ENCODE data around the gene HOXB5. TPM values are rescaled to one million over a fixed set of nuclear protein-coding genes. Genes with fewer than 3 reads are reported as not detected.

The HOXB5 gene
- total and polyA plus RNA-seq, 2 of the 4 experiments (the other 2 are of a cell fraction), result 0.54 to 18.0 TPM

- H4K5ac ChIP-seq (ENCODE audit: low read depth, low read length), result peak overlapping the region; percentile 66
- BruUV-seq (replicated peaks), result no TSS peak
- H4K8ac ChIP-seq (ENCODE audit: low read depth in 2 of 2, low read length in 2 of 2), result peak overlapping the region; percentile 76 to 89
- peaks cover 33% of the 10 kb centered on the region for H3K36me3 ChIP-seq (ENCODE audit: control insufficient read depth, insufficient read depth, low read length)
- TF ChIP-seq RCOR1 (IDR thresholded peaks at IDR 0.05; ENCODE audit: insufficient replicate concordance, low read length), result no peak
- TF ChIP-seq MXI1 (IDR thresholded peaks at IDR 0.05; ENCODE audit: borderline replicate concordance, low read depth, low read length), result no peak
- peak overlapping the region; percentile 24 for H2AFZ ChIP-seq (replicated peaks; ENCODE audit: low read length, poor library complexity)
- H3K14ac ChIP-seq (replicated peaks; ENCODE audit: low read depth, low read length), result peak overlapping the region; percentile 83
- peak overlapping the region; percentile 91 for H3K23ac ChIP-seq (ENCODE audit: low read depth, low read length)
- no peak for ATAC-seq (ENCODE audit: low read depth)
- H3K27me3 ChIP-seq (ENCODE audit: control insufficient read depth, insufficient read depth, low read length), result no peaks in the 10 kb centered on the region
- peak overlapping the region; percentile 54; the same call in 2 of the 3 replicates for H2BK15ac ChIP-seq (ENCODE audit: low read depth, low read length)
- H4K20me1 ChIP-seq (ENCODE audit: insufficient read depth, low read length), result 0 out of 2 replicates have a peak, but pooled peaks cover under 1% of the 10 kb centered on the region
- peak overlapping the region; percentile 96 for H3K27ac ChIP-seq (ENCODE audit: insufficient read depth, low read length)
- H3K56ac ChIP-seq (ENCODE audit: extremely low read depth, insufficient read depth, low read length), result peak overlapping the region; percentile 73
- POLR2A ChIA-PET (ENCODE audit: unreplicated experiment), result interaction anchor here (0.7 to 1.3 kb wide), 3 partner anchors 31 to 60 kb away, joined by 3 to 5 read pairs (median 4); no protein-coding TSS in a partner anchor
- peaks cover 4 to 9% of the 10 kb centered on the region in 2 experiments; a peak in 2 of 4 replicates for H3K79me1 ChIP-seq (ENCODE audit: low read depth in 1 of 2, low read length in 2 of 2)
- peak overlapping the region; percentile 68 for H3K4me2 ChIP-seq (ENCODE audit: low read depth, low read length)
- H3K18ac ChIP-seq (ENCODE audit: low read depth, low read length), result peak overlapping the region; percentile 58
- no peaks in the 10 kb centered on the region for H3K9me1 ChIP-seq (ENCODE audit: insufficient read depth, low read length)
- H2BK5ac ChIP-seq (ENCODE audit: low read depth, low read length, poor library complexity, severe bottlenecking), result peak overlapping the region; percentile 93
- H2BK120ac ChIP-seq (ENCODE audit: low read depth, low read length), result peak overlapping the region; percentile 89
- WGBS, 2 experiments (ENCODE audit: extremely low coverage in 2 of 2, insufficient read length in 1 of 2), result 2% methylated on average over 13 of the region's 47 CpGs; no CpG with 5 or more reads in 1 of the 2 experiments
- H3K9me3 ChIP-seq (ENCODE audit: control insufficient read depth, insufficient read depth, low read length), result no peaks in the 10 kb centered on the region
- CTCF ChIA-PET, result no interaction called here
- peak overlapping the region; percentile 88 for H4K91ac ChIP-seq (ENCODE audit: insufficient read depth, low read depth, low read length)
- in situ Hi-C loops (cut with MboI; ENCODE audit: low sequenced_read_pairs), result no loop called here
- intact Hi-C loops (cut with micrococcal nuclease), result no loop called here
- peak overlapping the region; percentile 73 for H3K9ac ChIP-seq (ENCODE audit: low read depth, low read length)
- H3K4me1 ChIP-seq (ENCODE audit: control insufficient read depth, insufficient read depth, low read length), result peaks cover 42% of the 10 kb centered on the region
- H3K4ac ChIP-seq (ENCODE audit: low read depth, low read length), result peak overlapping the region; percentile 94
- peak; percentile 32 for DNase-seq
- H3K4me3 ChIP-seq (ENCODE audit: insufficient read depth, low read depth, low read length), result peak overlapping the region; percentile 2; the same call in 1 of the 2 replicates
- H2BK20ac ChIP-seq (ENCODE audit: low read depth, low read length), result peak overlapping the region; percentile 26
- H2AK9ac ChIP-seq (replicated peaks; ENCODE audit: low read depth, low read length, poor library complexity), result peak overlapping the region; percentile 66
- H2AK5ac ChIP-seq (ENCODE audit: low read depth, low read length), result peak overlapping the region; percentile 59
- dilution Hi-C loops (cut with HindIII; ENCODE audit: low sequenced_read_pairs, unreplicated experiment), result no loop called here
Observed at GRCh38 chr17:48551596-48552465, 41.7 kb downstream of the HOXB5 start.
